ENCODE data around the gene KMT2B. TPM values are rescaled to one million over a fixed set of nuclear protein-coding genes. Genes with fewer than 3 reads are reported as not detected.

The KMT2B gene
- total and polyA plus RNA-seq, 2 experiments from 2014 or later, result 15.8 to 49.8 TPM

DNA sequence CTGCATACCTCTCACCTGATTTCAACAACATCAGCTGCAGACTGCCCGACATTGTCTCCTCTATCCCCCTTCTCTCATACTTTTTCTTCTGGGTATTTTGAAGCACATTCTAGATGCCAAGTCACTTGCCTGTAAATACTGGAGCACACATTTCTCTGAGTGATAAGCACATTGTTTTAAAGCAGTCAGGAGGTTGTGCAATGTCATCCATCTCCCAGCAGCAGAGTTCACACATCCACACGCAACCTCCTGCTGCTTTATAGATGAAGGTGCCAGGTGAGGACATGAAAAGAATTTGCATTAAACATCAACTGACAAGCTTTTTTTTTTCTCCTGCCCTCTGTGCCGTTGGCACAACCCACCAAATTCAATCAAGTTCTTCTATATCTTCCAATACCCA is 46.0 kb upstream of the KMT2B start:
- no peaks in the 10 kb centered on the region; the same call in 1 of the 2 replicates for H3K4me1 ChIP-seq (ENCODE audit: insufficient read depth)
- no peaks in the 10 kb centered on the region for H3K9me2 ChIP-seq (ENCODE audit: insufficient read depth)
- H3K27me3 Mint-ChIP-seq (ENCODE audit: insufficient read depth, low read depth, poor library complexity), result peaks cover 16% of the 10 kb centered on the region
- H3K27ac ChIP-seq (ENCODE audit: low read depth), result no peak overlapping the region
- no peaks in the 10 kb centered on the region for H3K79me2 ChIP-seq (replicated peaks; ENCODE audit: insufficient read depth)
- H3F3A ChIP-seq (replicated peaks; ENCODE audit: low read depth), result 0 out of 2 replicates have a peak, but pooled peaks cover 3% of the 10 kb centered on the region
- ATAC-seq (no peak), DNase-seq (ENCODE audit: low spot score) (no peak)
- no peaks in the 10 kb centered on the region for H4K20me1 ChIP-seq (replicated peaks; ENCODE audit: insufficient read depth)
- peaks cover 6% of the 10 kb centered on the region; the same call in 2 of the 3 replicates for H3K4me1 Mint-ChIP-seq
- no peaks in the 10 kb centered on the region for H3K36me3 Mint-ChIP-seq (ENCODE audit: low read depth)
- H2AFZ ChIP-seq, result no peak overlapping the region
- TF ChIP-seq EZH2phosphoT487 (IDR thresholded peaks at IDR 0.05; ENCODE audit: unreplicated experiment) (no peak), ZNF331 (CRISPR knock-in tag; IDR thresholded peaks at IDR 0.05; ENCODE audit: low read depth) (no peak)
- H3K27me3 ChIP-seq (ENCODE audit: insufficient read depth), result no peaks in the 10 kb centered on the region
- no peak overlapping the region for H3K4me3 Mint-ChIP-seq
- H3K27ac Mint-ChIP-seq, result no peak overlapping the region
- no peaks in the 10 kb centered on the region; the same call in 2 of the 3 replicates for H3K9me3 Mint-ChIP-seq
- no peak overlapping the region for H3K4me2 ChIP-seq
- no peaks in the 10 kb centered on the region for H3K36me3 ChIP-seq (ENCODE audit: insufficient read depth)
- H3K4me3 ChIP-seq, result no peak overlapping the region

DNA sequence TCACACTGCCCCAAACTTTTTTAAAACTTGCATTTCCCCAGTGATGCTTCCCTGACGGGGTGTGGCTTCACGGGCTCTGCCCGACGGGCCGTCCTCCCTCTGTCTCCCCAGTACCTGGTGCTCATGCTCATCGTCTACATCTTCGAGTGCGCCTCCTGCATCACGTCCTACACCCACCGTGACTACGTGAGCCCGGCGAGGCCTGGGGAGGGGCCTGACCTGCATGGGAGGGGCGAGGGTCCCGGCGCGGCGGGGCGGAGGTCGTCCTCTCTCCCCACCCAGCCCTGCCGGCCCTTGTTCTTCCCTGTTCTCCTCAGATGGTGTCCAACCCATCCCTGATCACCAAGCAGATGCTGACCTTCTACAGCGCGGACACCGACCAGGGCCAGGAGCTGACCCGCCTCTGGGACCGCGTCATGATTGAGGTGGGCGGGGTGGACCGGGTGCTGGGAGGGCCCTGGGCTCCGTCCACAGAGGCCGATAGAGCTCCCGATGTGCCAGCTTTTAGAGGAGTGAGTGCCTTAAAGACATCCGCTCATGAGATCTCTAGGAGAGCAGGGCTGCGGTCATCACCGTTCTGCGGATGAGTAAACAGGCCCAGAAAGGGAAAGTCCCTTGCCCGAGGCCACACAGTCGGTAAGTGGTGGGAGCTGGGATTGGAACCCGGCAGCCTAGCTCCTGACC is 44.5 kb upstream of the KMT2B start:
- peak; percentile 84 for DNase-seq (ENCODE audit: low spot score)
- no peak overlapping the region for H3K27ac ChIP-seq (ENCODE audit: low read depth)
- TF ChIP-seq ZNF331 (CRISPR knock-in tag; IDR thresholded peaks at IDR 0.05; ENCODE audit: low read depth), result no peak
- TF ChIP-seq, protein P1, sequence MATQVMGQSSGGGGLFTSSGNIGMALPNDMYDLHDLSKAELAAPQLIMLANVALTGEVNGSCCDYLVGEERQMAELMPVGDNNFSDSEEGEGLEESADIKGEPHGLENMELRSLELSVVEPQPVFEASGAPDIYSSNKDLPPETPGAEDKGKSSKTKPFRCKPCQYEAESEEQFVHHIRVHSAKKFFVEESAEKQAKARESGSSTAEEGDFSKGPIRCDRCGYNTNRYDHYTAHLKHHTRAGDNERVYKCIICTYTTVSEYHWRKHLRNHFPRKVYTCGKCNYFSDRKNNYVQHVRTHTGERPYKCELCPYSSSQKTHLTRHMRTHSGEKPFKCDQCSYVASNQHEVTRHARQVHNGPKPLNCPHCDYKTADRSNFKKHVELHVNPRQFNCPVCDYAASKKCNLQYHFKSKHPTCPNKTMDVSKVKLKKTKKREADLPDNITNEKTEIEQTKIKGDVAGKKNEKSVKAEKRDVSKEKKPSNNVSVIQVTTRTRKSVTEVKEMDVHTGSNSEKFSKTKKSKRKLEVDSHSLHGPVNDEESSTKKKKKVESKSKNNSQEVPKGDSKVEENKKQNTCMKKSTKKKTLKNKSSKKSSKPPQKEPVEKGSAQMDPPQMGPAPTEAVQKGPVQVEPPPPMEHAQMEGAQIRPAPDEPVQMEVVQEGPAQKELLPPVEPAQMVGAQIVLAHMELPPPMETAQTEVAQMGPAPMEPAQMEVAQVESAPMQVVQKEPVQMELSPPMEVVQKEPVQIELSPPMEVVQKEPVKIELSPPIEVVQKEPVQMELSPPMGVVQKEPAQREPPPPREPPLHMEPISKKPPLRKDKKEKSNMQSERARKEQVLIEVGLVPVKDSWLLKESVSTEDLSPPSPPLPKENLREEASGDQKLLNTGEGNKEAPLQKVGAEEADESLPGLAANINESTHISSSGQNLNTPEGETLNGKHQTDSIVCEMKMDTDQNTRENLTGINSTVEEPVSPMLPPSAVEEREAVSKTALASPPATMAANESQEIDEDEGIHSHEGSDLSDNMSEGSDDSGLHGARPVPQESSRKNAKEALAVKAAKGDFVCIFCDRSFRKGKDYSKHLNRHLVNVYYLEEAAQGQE (IDR thresholded peaks at IDR 0.05; ENCODE audit: unreplicated experiment), result no peak
- TF ChIP-seq ZNF114 (CRISPR knock-in tag; IDR thresholded peaks at IDR 0.05), result no peak
- no peak for TF ChIP-seq EZH2 (IDR thresholded peaks at IDR 0.05; ENCODE audit: low read depth, unreplicated experiment)
- TF ChIP-seq, protein P2, sequence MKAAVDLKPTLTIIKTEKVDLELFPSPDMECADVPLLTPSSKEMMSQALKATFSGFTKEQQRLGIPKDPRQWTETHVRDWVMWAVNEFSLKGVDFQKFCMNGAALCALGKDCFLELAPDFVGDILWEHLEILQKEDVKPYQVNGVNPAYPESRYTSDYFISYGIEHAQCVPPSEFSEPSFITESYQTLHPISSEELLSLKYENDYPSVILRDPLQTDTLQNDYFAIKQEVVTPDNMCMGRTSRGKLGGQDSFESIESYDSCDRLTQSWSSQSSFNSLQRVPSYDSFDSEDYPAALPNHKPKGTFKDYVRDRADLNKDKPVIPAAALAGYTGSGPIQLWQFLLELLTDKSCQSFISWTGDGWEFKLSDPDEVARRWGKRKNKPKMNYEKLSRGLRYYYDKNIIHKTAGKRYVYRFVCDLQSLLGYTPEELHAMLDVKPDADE (IDR thresholded peaks at IDR 0.05), result no peak
- peak; percentile 67 for TF ChIP-seq CREB1 (CRISPR knock-in tag; IDR thresholded peaks at IDR 0.05; ENCODE audit: low read depth)
- no peak for TF ChIP-seq NANOG (IDR thresholded peaks at IDR 0.05; ENCODE audit: borderline replicate concordance)
- TF ChIP-seq, protein P3, sequence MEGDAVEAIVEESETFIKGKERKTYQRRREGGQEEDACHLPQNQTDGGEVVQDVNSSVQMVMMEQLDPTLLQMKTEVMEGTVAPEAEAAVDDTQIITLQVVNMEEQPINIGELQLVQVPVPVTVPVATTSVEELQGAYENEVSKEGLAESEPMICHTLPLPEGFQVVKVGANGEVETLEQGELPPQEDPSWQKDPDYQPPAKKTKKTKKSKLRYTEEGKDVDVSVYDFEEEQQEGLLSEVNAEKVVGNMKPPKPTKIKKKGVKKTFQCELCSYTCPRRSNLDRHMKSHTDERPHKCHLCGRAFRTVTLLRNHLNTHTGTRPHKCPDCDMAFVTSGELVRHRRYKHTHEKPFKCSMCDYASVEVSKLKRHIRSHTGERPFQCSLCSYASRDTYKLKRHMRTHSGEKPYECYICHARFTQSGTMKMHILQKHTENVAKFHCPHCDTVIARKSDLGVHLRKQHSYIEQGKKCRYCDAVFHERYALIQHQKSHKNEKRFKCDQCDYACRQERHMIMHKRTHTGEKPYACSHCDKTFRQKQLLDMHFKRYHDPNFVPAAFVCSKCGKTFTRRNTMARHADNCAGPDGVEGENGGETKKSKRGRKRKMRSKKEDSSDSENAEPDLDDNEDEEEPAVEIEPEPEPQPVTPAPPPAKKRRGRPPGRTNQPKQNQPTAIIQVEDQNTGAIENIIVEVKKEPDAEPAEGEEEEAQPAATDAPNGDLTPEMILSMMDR (conservative IDR thresholded peaks at IDR 0.05; ENCODE audit: low read depth in 2 of 2), result 0 out of 4 replicates have a peak, but pooled peaks of 1 of the 2 experiments have one; percentile 1

More for the DNA sequence above, 44.5 kb upstream of the KMT2B start:
- H3K36me3 Mint-ChIP-seq (ENCODE audit: low read depth), result no peaks in the 10 kb centered on the region; the same call in 2 of the 3 replicates
- Histone ChIP-seq H2AFZ (peak overlapping the region; percentile 92), H3K27me3 (ENCODE audit: insufficient read depth) (no peaks in the 10 kb centered on the region), H3K79me2 (replicated peaks; ENCODE audit: insufficient read depth) (no peaks in the 10 kb centered on the region), H3F3A (replicated peaks; ENCODE audit: low read depth) (0 out of 2 replicates have a peak, but pooled peaks cover 3% of the 10 kb centered on the region), H3K4me3 (peak overlapping the region; percentile 59), H4K20me1 (replicated peaks; ENCODE audit: insufficient read depth) (no peaks in the 10 kb centered on the region), H3K9me2 (ENCODE audit: insufficient read depth) (no peaks in the 10 kb centered on the region), H3K4me1 (ENCODE audit: insufficient read depth) (no peaks in the 10 kb centered on the region; the same call in 1 of the 2 replicates), H3K4me2 (peak overlapping the region; percentile 72), H3K36me3 (ENCODE audit: insufficient read depth) (no peaks in the 10 kb centered on the region)
- H3K9me3 Mint-ChIP-seq, result no peaks in the 10 kb centered on the region; the same call in 2 of the 3 replicates
- H3K4me1 Mint-ChIP-seq, result peaks cover 6% of the 10 kb centered on the region; the same call in 2 of the 3 replicates
- no peak overlapping the region for H3K27ac Mint-ChIP-seq
- H3K27me3 Mint-ChIP-seq (ENCODE audit: insufficient read depth, low read depth, poor library complexity), result peaks cover 16% of the 10 kb centered on the region
- peak; percentile 96 for ATAC-seq
- H3K4me3 Mint-ChIP-seq, result peak overlapping the region; percentile 79
